HG03521 (cell line): ENCODE data around the gene MCCC2.
"Not testable (repeated sequence)": the region's sequence is repeated elsewhere in the genome, so short reads cannot be mapped to it uniquely, and the experiment has no call there.

ENCODE experiments used
- ATAC-seq: cut with Tn5 transposase; IDR thresholded peaks from one replicate; pipeline ENCODE4 v1.9.1; 2021; ENCODE audit warnings: mild to moderate bottlenecking, moderate library complexity; ENCODE audit not compliant: unreplicated experiment

MCCC2 gene

GRCh38 chr5:71596169-71596568 lies 9.0 kb downstream of the MCCC2 start:
- no peak for ATAC-seq

- ATAC-seq, result no peak
Observed at GRCh38 chr5:71597001-71597400, 9.9 kb downstream of the MCCC2 start.

GRCh38 chr5:71600783-71601182 lies 13.6 kb downstream of the MCCC2 start:
- no peak for ATAC-seq

GRCh38 chr5:71601222-71602026 lies 14.3 kb downstream of the MCCC2 start:
- peak; percentile 87 for ATAC-seq

- not testable (repeated sequence) for ATAC-seq
Observed at GRCh38 chr5:71609916-71610315, 22.8 kb downstream of the MCCC2 start.

GRCh38 chr5:71615809-71616208 lies 28.7 kb downstream of the MCCC2 start:
- ATAC-seq, result no peak

GRCh38 chr5:71620630-71621029 lies 33.5 kb downstream of the MCCC2 start:
- no peak for ATAC-seq

GRCh38 chr5:71621268-71621667 lies 34.1 kb downstream of the MCCC2 start:
- ATAC-seq, result no peak

GRCh38 chr5:71621741-71622140 lies 34.6 kb downstream of the MCCC2 start:
- no peak for ATAC-seq

DNA sequence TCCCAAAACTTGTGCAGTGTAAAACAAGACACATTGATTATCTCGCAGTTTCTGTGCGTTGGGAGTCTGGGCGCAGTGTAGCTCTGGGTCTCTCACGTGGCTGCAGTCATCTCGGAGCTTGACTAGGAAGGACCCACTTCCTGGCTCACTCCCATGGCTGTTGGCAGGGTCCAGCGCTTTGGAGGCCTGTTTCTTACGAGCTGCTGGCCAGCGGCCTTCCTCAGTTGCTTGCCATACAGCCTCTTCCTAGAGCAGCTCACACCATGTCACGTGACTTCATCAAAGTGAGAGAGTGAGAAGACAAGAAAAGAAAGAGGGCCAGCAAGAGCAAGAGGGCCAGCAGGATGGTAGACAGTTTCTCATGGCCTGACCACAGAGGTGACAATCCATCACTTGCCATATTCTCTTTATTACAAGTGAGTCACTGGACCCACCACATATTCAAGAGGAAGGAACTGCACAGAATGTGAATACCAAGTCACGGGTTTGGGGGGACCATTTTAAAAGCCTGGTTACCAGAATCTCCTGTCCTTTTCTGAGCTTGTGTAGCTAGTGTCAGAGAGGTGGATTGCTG lies 36.2 kb downstream of the MCCC2 start:
- no peak for ATAC-seq

DNA sequence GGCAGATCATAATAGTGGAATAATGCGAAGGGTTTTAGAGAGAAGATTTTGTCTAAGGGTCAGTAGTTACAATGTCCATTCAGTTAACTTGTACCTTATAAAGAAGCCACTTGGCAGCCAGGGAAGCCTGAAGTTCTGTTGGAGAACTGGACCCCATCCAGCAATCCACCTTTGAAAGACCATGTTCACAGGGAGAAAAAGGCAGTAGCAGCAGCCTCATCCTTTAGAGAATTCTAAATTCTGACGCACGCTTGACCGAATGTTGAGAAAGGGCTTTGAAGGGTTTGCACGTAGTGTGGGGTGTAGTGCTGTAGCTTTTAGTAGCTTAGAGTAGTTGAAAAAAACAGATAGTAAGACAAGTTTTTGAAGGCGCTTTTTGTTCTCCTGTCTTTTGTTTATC lies 42.8 kb downstream of the MCCC2 start:
- ATAC-seq, result no peak

DNA sequence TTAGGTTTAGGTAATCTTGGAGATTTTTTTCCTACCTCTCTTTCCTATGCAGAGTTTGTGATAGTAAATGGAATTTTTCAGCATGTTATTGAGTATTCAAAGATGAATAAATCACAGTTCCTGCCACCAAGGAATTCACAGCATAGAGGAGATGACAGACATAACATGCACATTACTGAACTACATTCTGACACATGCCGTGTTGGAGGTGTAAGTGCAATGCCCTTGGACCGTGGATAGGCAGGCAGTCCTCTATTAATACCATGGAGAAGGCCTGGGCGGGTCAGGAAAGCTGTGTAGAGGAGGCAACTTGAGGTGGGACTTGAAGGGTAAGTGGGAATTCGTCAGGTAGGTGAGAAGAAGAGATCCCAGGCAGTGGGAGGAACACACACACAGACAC lies 43.9 kb downstream of the MCCC2 start:
- no peak for ATAC-seq

DNA sequence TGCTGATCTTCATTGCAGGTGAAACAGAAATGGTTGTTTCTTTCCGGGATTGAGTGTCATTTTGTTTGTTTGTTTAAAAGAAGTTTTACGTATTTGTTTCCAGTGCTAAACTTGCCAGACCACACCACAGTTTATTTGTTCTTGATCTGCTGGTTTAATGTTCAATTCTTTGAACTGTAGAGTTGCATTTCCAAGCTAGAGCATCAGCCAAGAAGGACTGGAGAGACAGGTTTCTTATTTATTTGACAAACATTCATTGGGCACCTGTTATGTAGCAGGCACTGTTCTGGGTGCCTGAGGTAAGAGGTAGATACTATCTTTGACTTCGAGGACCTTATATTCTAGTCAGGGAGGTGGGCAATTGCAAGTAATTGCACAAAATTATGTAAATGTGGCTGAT lies 45.0 kb downstream of the MCCC2 start:
- ATAC-seq, result no peak

GRCh38 chr5:71633255-71634155 lies 46.4 kb downstream of the MCCC2 start:
- ATAC-seq, result no peak

DNA sequence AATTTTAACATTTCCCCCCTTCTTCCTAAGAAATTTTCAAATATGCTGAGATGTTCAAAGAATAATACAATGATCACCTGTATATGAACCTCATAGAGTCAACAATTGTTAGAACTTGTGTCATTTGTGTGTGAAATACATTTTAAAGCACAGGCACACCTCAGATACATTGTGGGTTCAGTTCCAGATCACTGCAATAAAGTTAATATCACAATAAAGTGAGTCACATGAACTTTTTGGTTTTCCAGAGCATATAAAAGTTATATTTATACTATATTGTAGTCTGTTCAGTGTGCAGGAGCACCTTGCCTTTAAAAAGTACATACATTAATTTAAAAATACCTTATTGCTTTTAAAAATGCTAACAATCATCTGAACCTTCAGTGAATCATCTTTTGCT lies 50.0 kb downstream of the MCCC2 start:
- no peak for ATAC-seq

DNA sequence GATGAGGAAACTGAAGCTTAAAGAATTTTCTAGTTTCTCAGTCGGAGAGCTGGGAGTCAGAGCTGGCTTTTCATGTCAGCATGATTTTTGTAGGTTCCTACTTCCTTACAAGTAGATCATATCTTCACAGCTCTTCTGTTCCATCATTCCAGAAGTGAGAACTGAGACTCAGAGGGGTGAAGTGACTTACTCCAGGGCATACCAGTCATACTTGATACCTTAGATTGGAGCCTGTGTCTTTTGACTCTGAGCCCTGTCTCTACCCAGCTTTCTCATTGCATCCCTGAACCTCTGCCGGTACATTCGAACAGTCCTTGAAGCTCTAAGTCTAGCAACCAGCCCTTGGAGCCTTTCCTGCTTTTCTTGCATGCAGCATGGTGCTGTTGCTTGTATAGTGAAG lies 53.3 kb downstream of the MCCC2 start:
- ATAC-seq, result no peak

DNA sequence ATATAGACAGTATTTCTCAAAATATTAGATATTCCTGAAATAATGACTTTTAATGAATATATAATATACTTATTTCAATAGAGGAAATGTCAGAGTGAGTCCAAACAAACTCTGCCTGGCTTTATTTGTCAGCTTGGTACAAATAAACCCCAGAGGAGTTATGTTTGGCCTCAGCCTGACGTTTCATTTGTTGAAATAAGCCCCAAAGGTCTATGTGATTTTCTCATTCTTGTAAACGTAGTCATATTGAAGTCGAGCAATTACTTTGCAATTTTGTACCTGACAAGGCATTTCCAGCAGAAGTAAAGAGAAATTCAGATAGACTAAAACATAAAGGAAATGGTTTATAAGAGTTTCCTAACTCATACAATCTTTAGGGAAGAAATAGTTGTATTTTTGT lies 57.9 kb downstream of the MCCC2 start:
- no peak for ATAC-seq

DNA sequence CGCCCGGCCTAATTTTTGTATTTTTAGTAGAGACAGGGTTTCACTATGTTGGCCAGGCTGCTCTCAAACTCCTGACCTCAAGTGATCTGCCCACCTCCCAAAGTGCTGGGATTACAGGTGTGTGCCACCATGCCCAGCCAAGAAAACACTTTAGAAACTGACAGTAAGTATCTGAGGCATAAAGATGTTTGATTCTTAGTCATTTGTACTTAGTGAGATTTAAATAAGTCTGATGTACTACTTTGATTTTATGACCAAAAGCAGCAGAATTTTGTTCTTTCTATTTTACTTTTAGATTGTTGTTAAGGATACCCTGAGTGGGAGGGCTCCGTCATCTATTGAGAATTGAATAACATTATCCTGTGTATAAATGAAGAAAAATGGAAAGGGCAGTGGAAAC lies 63.8 kb downstream of the MCCC2 start:
- not testable (repeated sequence) for ATAC-seq

DNA sequence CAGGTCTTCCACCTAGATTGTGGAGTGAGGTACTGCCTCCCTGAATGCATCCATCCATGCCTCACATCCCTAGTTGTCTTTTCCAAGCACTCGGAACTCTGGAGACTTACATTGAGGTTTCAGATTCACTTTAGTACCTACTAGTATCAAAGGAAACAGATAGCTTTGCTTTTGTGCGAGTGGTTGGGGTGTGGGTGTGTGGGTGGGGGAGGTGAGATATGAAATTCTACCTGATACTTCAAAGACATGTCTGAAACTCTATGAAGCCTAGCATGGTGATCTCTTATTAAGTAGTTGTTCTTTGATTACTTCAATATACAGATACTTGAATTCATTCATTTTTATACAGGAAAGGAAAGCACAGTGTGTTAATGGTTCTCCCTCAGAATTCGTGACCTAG lies 64.4 kb downstream of the MCCC2 start:
- ATAC-seq, result no peak

DNA sequence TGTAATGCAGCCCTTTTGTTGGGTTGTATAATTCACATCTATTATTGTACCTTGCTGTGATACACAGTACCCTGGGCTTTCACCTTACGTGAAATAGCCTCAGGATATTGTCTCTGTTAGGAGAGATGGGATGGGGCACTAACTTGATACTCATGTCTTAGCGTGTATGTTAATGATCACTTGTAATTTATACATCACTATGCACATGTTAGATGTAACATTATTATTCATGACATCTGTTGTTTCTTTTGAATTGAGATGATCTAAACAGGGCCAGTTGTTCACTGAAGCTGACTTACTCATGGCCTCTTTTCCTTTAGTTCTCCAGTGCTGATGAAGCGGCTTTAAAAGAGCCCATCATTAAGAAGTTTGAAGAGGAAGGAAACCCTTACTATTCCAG lies 65.2 kb downstream of the MCCC2 start:
- ATAC-seq, result no peak

GRCh38 chr5:71652803-71653543 lies 65.8 kb downstream of the MCCC2 start:
- ATAC-seq, result no peak
